HepG2 (cell line): ENCODE data around the gene KLF16. TPM values are rescaled to one million over a fixed set of nuclear protein-coding genes. Genes with fewer than 3 reads are reported as not detected.

Experiments
- ATRX ChIP-seq: sonication (generic); formaldehyde crosslinking; IDR thresholded peaks from 2 replicates; pipeline ENCODE4 v1.4.0; 2020; ENCODE audit warnings: missing genetic modification reagents, borderline replicate concordance
- BRD4 ChIP-seq: sonication (generic); formaldehyde crosslinking; IDR thresholded peaks from 2 replicates; pipeline ENCODE4 v1.4.0; 2020; ENCODE audit warnings: missing genetic modification reagents
- CBFB ChIP-seq: sonication (generic); formaldehyde crosslinking; IDR thresholded peaks from 2 replicates; pipeline ENCODE4 v1.4.0; 2020; ENCODE audit warnings: missing genetic modification reagents
- GTF3A ChIP-seq: sonication (generic); formaldehyde crosslinking; conservative IDR thresholded peaks from 2 replicates; pipeline ENCODE4 v1.4.0; 2020; ENCODE audit warnings: mild to moderate bottlenecking, missing genetic modification reagents
- HDAC2 ChIP-seq: sonication (generic); formaldehyde crosslinking; IDR thresholded peaks from 2 replicates; pipeline ENCODE4 v1.4.0; 2020; ENCODE audit warnings: missing genetic modification reagents
- MIER2 ChIP-seq: IDR thresholded peaks from 2 replicates; pipeline ENCODE4 v1.6.1; 2016; ENCODE audit warnings: missing biosample characterization, missing genetic modification reagents
- PAWR ChIP-seq: sonication (generic); formaldehyde crosslinking; IDR thresholded peaks from 2 replicates; pipeline ENCODE4 v1.4.0; 2020; ENCODE audit warnings: missing genetic modification reagents, mild to moderate bottlenecking, borderline replicate concordance
- PRDM15 ChIP-seq: sonication (generic); formaldehyde crosslinking; IDR thresholded peaks from 2 replicates; pipeline ENCODE4 v1.4.0; 2020; ENCODE audit warnings: missing genetic modification reagents
- SRSF1 ChIP-seq: fragments of 200-400 bp; formaldehyde crosslinking; optimal IDR thresholded peaks from 2 replicates; pipeline ENCODE3; 2017; ENCODE audit warnings: mild to moderate bottlenecking, low read depth, low read length, moderate library complexity
- YEATS4 ChIP-seq: sonication (generic); formaldehyde crosslinking; IDR thresholded peaks from 2 replicates; pipeline ENCODE4 v1.4.0; 2020; ENCODE audit warnings: missing genetic modification reagents, borderline replicate concordance
- ZBTB38 ChIP-seq: sonication (generic); formaldehyde crosslinking; IDR thresholded peaks from 2 replicates; pipeline ENCODE4 v1.5.1; 2020; ENCODE audit warnings: mild to moderate bottlenecking, missing genetic modification reagents
- ZC3H13 ChIP-seq: sonication (generic); formaldehyde crosslinking; IDR thresholded peaks from 2 replicates; pipeline ENCODE4 v1.8.1; 2023; ENCODE audit warnings: mild to moderate bottlenecking, missing genetic modification reagents, moderate library complexity
- ZFP1 ChIP-seq: IDR thresholded peaks from 2 replicates; pipeline ENCODE4 v1.6.1; 2016
- ZFP36L2 ChIP-seq: sonication (generic); formaldehyde crosslinking; IDR thresholded peaks from 2 replicates; pipeline ENCODE4 v1.4.0; 2020; ENCODE audit warnings: missing genetic modification reagents
- ZNF205 ChIP-seq: IDR thresholded peaks from 2 replicates; pipeline ENCODE4 v1.6.1; 2018; ENCODE audit warnings: missing biosample characterization, missing genetic modification reagents
- ZNF224 ChIP-seq: sonication (generic); formaldehyde crosslinking; IDR thresholded peaks from 2 replicates; pipeline ENCODE4 v1.5.0; 2020; ENCODE audit warnings: mild to moderate bottlenecking, missing genetic modification reagents
- ZNF264 ChIP-seq: sonication (generic); formaldehyde crosslinking; IDR thresholded peaks from 2 replicates; pipeline ENCODE4 v1.4.0; 2020; ENCODE audit warnings: missing genetic modification reagents
- ZNF672 ChIP-seq: sonication (generic); formaldehyde crosslinking; IDR thresholded peaks from 2 replicates; pipeline ENCODE4 v1.8.1; 2022; ENCODE audit warnings: missing genetic modification reagents
- ZNF678 ChIP-seq: sonication (generic); formaldehyde crosslinking; IDR thresholded peaks from 2 replicates; pipeline ENCODE4 v1.4.0; 2020; ENCODE audit warnings: mild to moderate bottlenecking, missing genetic modification reagents
- ZNF747 ChIP-seq: sonication (generic); formaldehyde crosslinking; IDR thresholded peaks from 2 replicates; pipeline ENCODE4 v1.8.1; 2023; ENCODE audit warnings: missing genetic modification reagents, mild to moderate bottlenecking, borderline replicate concordance
- ZNF75D ChIP-seq: sonication (generic); formaldehyde crosslinking; IDR thresholded peaks from 2 replicates; pipeline ENCODE4 v1.8.1; 2023; ENCODE audit warnings: missing genetic modification reagents, mild to moderate bottlenecking, borderline replicate concordance
- polyA plus RNA-seq, 8 experiments: library from polyadenylated mRNA; depleted of rRNA in 3 of 8; stranded (reverse) in 7 of 8; unstranded in 1 of 8; fragments of >200 nt; fragmentation: Illumina TruSeq in 4 of 8; extraction: Trizol in 4 of 8; gene quantifications; 2 replicates each; pipeline versions ENCODE4 v1.2.1 to v1.2.3, GENCODE V29; 2011 to 2016; ENCODE audit warnings: low read depth in 4 of 8, missing spikeins in 1 of 8, mixed read lengths in 1 of 8; ENCODE audit not compliant: insufficient read depth in 1 of 8
- total RNA-seq, 5 experiments: library from RNA; depleted of rRNA; stranded (reverse); fragments of >200 nt; fragmentation: Illumina TruSeq; extraction: Trizol; gene quantifications; 2 replicates each; pipeline ENCODE4 v1.2.3, GENCODE V29; 2016; ENCODE audit warnings: low read depth in 1 of 5
- TF ChIP-seq, protein P1 (sequence below): sonication (generic); formaldehyde crosslinking; IDR thresholded peaks from 2 replicates; pipeline ENCODE4 v1.8.0; 2022; ENCODE audit warnings: mild to moderate bottlenecking, missing genetic modification reagents; ENCODE audit not compliant: insufficient replicate concordance

Gene KLF16
- total and polyA plus RNA-seq, 2 of the 13 experiments (the other 11 are each of a cell fraction or from before 2014, with no cell fraction given): 3.5 to 6.7 TPM

DNA sequence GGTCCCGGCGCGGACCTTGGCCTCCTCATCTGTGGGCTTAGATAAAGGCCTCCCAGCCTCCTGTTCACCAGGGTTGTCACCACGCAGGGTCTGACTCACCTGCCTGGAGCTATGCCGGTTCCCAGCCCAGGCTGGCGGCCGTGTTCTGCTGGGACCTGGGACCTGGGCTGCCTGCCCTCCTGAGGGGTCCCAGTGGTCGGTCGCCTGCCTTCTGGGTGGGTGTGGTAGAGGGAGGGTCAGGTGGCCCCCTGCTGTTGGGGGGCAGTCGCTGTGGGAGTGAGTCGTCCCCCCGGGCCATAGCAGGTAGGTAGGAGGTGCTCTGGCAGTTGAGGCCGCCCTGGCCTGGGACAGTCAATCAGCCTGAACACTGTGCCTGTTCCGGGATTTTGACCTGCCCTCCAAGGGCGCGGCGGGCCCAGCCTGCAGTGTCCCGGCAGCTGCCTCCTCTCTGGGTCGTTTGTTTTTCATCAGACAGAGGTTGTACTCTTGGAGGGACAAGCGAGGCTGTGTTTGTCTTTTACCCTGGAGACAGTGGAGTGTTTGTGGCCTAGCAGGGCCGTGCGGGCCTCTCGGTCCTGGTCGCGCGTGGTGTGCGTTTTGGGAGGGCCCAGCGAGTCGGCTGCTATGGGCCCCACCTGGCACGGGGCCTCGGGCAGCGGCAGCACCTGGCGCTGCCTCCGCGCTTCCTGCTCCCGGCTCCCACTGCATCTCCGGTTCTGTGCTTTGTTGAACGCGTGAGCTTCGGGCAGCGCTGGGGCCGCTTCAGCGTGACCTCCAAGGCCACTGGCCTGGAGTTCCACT lies 44.4 kb upstream of the KLF16 start (continued):
- TF ChIP-seq PRDM15 (CRISPR knock-in tag) (peak; percentile 84), BRD4 (CRISPR knock-in tag) (0 out of 2 replicates have a peak, but pooled peaks have one; percentile 29), ZFP1 (CRISPR knock-in tag) (no peak), HDAC2 (CRISPR knock-in tag) (peak; percentile 27; the same call in 1 of the 2 replicates), ZNF264 (CRISPR knock-in tag) (no peak), GTF3A (CRISPR knock-in tag) (0 out of 2 replicates have a peak, but pooled peaks have one; percentile 33), ZNF205 (0 out of 2 replicates have a peak, but pooled peaks have one; percentile 11), ZNF75D (CRISPR knock-in tag) (no peak), ZFP36L2 (no peak), ATRX (CRISPR knock-in tag) (no peak; the same call in 1 of the 2 replicates), ZBTB38 (CRISPR knock-in tag) (peak; percentile 86), MIER2 (CRISPR knock-in tag) (no peak; the same call in 1 of the 2 replicates), ZNF224 (CRISPR knock-in tag) (0 out of 2 replicates have a peak, but pooled peaks have one; percentile 61), ZNF672 (peak; percentile 81; the same call in 1 of the 2 replicates), CBFB (CRISPR knock-in tag) (peak; percentile 47; the same call in 1 of the 2 replicates), ZC3H13 (CRISPR knock-in tag) (peak; percentile 68; the same call in 1 of the 2 replicates), ZNF678 (CRISPR knock-in tag) (0 out of 2 replicates have a peak, but pooled peaks have one; percentile 50), PAWR (CRISPR knock-in tag) (0 out of 2 replicates have a peak, but pooled peaks have one; percentile 69), SRSF1 (peak; percentile 47), YEATS4 (CRISPR knock-in tag) (peak; percentile 47; the same call in 1 of the 2 replicates), ZNF747 (CRISPR knock-in tag) (peak; percentile 81; the same call in 1 of the 2 replicates)
- TF ChIP-seq, protein P1, sequence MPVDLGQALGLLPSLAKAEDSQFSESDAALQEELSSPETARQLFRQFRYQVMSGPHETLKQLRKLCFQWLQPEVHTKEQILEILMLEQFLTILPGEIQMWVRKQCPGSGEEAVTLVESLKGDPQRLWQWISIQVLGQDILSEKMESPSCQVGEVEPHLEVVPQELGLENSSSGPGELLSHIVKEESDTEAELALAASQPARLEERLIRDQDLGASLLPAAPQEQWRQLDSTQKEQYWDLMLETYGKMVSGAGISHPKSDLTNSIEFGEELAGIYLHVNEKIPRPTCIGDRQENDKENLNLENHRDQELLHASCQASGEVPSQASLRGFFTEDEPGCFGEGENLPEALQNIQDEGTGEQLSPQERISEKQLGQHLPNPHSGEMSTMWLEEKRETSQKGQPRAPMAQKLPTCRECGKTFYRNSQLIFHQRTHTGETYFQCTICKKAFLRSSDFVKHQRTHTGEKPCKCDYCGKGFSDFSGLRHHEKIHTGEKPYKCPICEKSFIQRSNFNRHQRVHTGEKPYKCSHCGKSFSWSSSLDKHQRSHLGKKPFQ: peak; percentile 30
